ENCODE data around the gene TTYH1.

DNA sequence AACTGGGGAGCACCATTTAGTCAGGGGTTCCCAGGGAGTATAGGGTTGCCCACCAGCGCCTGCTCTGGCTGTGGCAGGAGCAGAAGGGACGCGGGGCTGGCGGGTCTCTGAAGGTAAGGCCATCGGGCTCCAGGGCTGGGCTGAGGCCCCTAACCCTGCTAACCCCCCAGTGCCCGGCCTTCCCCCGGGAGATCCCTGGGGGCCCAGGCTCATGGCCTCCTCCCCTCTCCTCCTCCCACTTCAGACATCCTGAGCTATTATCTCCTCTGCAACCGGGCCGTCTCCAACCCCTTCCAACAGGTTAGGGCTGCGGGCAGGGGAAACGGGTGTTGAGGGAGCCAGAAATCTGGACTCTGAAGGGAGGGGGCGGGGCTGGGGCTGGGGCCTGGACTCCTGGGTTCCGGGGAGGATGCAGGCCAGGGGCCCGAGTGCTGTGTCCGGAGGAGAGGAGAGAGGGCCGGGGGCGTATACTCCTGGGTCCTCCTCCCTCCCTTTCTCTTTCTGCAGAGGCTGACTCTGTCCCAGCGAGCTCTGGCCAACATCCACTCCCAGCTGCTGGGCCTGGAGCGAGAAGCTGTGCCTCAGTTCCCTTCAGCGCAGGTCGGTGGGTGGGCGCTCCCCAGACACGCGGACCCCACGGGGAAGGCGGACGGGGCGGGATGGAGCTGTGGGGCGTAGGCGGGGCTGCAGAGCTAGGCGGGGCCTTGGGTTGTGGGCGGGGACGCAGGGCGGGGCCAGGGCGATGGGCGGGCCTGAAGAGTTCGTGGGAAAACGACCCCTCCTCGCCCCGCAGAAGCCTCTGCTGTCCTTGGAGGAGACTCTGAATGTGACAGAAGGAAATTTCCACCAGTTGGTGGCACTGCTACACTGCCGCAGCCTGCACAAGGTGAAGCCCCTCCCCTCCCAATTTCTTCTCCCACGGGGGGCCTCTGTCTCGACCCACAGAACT, 15.3 kb downstream of the TTYH1 start:
- TF ChIP-seq, protein P1, sequence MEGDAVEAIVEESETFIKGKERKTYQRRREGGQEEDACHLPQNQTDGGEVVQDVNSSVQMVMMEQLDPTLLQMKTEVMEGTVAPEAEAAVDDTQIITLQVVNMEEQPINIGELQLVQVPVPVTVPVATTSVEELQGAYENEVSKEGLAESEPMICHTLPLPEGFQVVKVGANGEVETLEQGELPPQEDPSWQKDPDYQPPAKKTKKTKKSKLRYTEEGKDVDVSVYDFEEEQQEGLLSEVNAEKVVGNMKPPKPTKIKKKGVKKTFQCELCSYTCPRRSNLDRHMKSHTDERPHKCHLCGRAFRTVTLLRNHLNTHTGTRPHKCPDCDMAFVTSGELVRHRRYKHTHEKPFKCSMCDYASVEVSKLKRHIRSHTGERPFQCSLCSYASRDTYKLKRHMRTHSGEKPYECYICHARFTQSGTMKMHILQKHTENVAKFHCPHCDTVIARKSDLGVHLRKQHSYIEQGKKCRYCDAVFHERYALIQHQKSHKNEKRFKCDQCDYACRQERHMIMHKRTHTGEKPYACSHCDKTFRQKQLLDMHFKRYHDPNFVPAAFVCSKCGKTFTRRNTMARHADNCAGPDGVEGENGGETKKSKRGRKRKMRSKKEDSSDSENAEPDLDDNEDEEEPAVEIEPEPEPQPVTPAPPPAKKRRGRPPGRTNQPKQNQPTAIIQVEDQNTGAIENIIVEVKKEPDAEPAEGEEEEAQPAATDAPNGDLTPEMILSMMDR (IDR thresholded peaks at IDR 0.05), result no peak
- TF ChIP-seq POLR2A (IDR thresholded peaks at IDR 0.05) (no peak), EP300 (IDR thresholded peaks at IDR 0.05) (no peak)
